Hepatocyte (in vitro differentiated cells): Measurements from ENCODE around the gene C5orf15.

Experiments used
- EZH2 ChIP-seq: fragments of 200-600 bp; sonication (generic); IDR thresholded peaks from 2 replicates; pipeline ENCODE4 v1.6.1; 2016; ENCODE audit warnings: antibody characterized with exemption, mild to moderate bottlenecking, borderline replicate concordance
- EZH2phosphoT487 ChIP-seq: fragments of 200-600 bp; sonication (generic); IDR thresholded peaks from one replicate; pipeline ENCODE4 v1.6.1; 2018; ENCODE audit warnings: antibody characterized with exemption, mild to moderate bottlenecking, low read depth, moderate library complexity; ENCODE audit not compliant: unreplicated experiment, severe bottlenecking
- TF ChIP-seq, protein P1 (sequence below): fragments of 200-600 bp; sonication (generic); IDR thresholded peaks from 2 replicates; pipeline ENCODE4 v1.5.1; 2016; ENCODE audit warnings: antibody characterized with exemption, mild to moderate bottlenecking; ENCODE audit not compliant: poor library complexity

DNA sequence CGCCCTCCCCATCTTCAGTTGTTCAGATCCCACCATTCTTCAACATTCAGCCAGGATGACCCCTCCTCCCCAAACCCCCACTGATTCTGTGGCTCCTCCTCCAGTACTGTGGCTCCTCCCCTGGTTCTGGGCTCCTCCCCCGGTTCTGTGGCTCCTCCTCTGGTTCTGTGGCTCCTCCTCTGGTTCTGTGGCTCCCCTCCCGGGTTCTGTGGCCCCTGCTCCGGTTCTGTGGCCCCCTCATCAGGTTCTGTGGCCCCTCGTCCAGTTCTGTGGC is 32.8 kb downstream of the C5orf15 start:
- TF ChIP-seq, protein P1, sequence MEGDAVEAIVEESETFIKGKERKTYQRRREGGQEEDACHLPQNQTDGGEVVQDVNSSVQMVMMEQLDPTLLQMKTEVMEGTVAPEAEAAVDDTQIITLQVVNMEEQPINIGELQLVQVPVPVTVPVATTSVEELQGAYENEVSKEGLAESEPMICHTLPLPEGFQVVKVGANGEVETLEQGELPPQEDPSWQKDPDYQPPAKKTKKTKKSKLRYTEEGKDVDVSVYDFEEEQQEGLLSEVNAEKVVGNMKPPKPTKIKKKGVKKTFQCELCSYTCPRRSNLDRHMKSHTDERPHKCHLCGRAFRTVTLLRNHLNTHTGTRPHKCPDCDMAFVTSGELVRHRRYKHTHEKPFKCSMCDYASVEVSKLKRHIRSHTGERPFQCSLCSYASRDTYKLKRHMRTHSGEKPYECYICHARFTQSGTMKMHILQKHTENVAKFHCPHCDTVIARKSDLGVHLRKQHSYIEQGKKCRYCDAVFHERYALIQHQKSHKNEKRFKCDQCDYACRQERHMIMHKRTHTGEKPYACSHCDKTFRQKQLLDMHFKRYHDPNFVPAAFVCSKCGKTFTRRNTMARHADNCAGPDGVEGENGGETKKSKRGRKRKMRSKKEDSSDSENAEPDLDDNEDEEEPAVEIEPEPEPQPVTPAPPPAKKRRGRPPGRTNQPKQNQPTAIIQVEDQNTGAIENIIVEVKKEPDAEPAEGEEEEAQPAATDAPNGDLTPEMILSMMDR: no peak
- TF ChIP-seq EZH2phosphoT487 (no peak), EZH2 (no peak)
